Measurements from ENCODE around the gene PGBD2.

- TF ChIP-seq TAF1 (IDR thresholded peaks at IDR 0.05; ENCODE audit: low read depth, low read length) (no peak), POLR2A (IDR thresholded peaks at IDR 0.05; ENCODE audit: low read depth, low read length) (no peak), SPI1 (IDR thresholded peaks at IDR 0.05; ENCODE audit: low read depth, low read length) (no peak), POU2F2 (IDR thresholded peaks at IDR 0.05; ENCODE audit: low read depth, low read length) (no peak)
Measured at GRCh38 chr1:248881261-248881660, 24.8 kb upstream of the PGBD2 start.

All from GM12891 (cell line).